ENCODE measurements around the gene TMEM106C. TPM values are rescaled to one million over a fixed set of nuclear protein-coding genes. Genes with fewer than 3 reads are reported as not detected.

The TMEM106C gene
- total RNA-seq, 1 donor from 2014 or later: 88.5 TPM

GRCh38 chr12:47977772-47978597 is 14.6 kb downstream of the TMEM106C start:
- DNase-seq (ENCODE audit: low read depth): no peak
- Histone ChIP-seq H3K27me3 (ENCODE audit: control insufficient read depth, insufficient read depth, low read length) (peaks cover 8% of the 10 kb centered on the region), H3K36me3 (ENCODE audit: control insufficient read depth, insufficient read depth, low read length) (no peaks in the 10 kb centered on the region), H3K4me3 (ENCODE audit: low read depth, low read length) (no peak overlapping the region)
- FAIRE-seq: no peak
- TF ChIP-seq CTCF (IDR thresholded peaks at IDR 0.05; ENCODE audit: insufficient read depth, low read length, severe bottlenecking): no peak

- Histone ChIP-seq H3K36me3 (ENCODE audit: control insufficient read depth, insufficient read depth, low read length) (no peaks in the 10 kb centered on the region), H3K4me3 (ENCODE audit: low read depth, low read length) (no peak overlapping the region), H3K27me3 (ENCODE audit: control insufficient read depth, insufficient read depth, low read length) (peaks cover 9% of the 10 kb centered on the region)
- TF ChIP-seq CTCF (IDR thresholded peaks at IDR 0.05; ENCODE audit: insufficient read depth, low read length, severe bottlenecking): no peak
- no peak for DNase-seq (ENCODE audit: low read depth)
- FAIRE-seq: no peak
Measured at GRCh38 chr12:47978598-47978873, 15.1 kb downstream of the TMEM106C start.

- Histone ChIP-seq H3K4me3 (ENCODE audit: low read depth, low read length) (no peak overlapping the region), H3K36me3 (ENCODE audit: control insufficient read depth, insufficient read depth, low read length) (no peaks in the 10 kb centered on the region), H3K27me3 (ENCODE audit: control insufficient read depth, insufficient read depth, low read length) (peaks cover 10% of the 10 kb centered on the region)
- no peak for FAIRE-seq
- no peak for TF ChIP-seq CTCF (IDR thresholded peaks at IDR 0.05; ENCODE audit: insufficient read depth, low read length, severe bottlenecking)
- DNase-seq (ENCODE audit: low read depth): no peak
Measured at GRCh38 chr12:47979166-47979565, 15.8 kb downstream of the TMEM106C start.

- Histone ChIP-seq H3K27me3 (ENCODE audit: control insufficient read depth, insufficient read depth, low read length) (peaks cover 10% of the 10 kb centered on the region), H3K36me3 (ENCODE audit: control insufficient read depth, insufficient read depth, low read length) (no peaks in the 10 kb centered on the region), H3K4me3 (ENCODE audit: low read depth, low read length) (no peak overlapping the region)
- FAIRE-seq (no peak), DNase-seq (ENCODE audit: low read depth) (no peak)
- TF ChIP-seq CTCF (IDR thresholded peaks at IDR 0.05; ENCODE audit: insufficient read depth, low read length, severe bottlenecking): no peak
Measured at GRCh38 chr12:47979686-47980085, 16.3 kb downstream of the TMEM106C start.

GRCh38 chr12:47980197-47980596 is 16.8 kb downstream of the TMEM106C start:
- Histone ChIP-seq H3K36me3 (ENCODE audit: control insufficient read depth, insufficient read depth, low read length) (no peaks in the 10 kb centered on the region), H3K4me3 (ENCODE audit: low read depth, low read length) (no peak overlapping the region), H3K27me3 (ENCODE audit: control insufficient read depth, insufficient read depth, low read length) (peaks cover 10% of the 10 kb centered on the region)
- DNase-seq (ENCODE audit: low read depth) (no peak), FAIRE-seq (no peak)
- TF ChIP-seq CTCF (IDR thresholded peaks at IDR 0.05; ENCODE audit: insufficient read depth, low read length, severe bottlenecking): no peak

Measured in bronchial epithelial cell (primary cell).